PC-3 (cell line): ENCODE measurements around the gene SPRR1A. TPM values are rescaled to one million over a fixed set of nuclear protein-coding genes. Genes with fewer than 3 reads are reported as not detected.

ENCODE experiments used
- ATAC-seq: fragments of 200-7000 bp; cut with Tn5 transposase; 2 replicates; pipeline ENCODE4 v1.9.1; 2020; ENCODE audit warnings: mild to moderate bottlenecking, moderate library complexity
- BruUV-seq: library from RNA; stranded (reverse); fragments of 400-500 nt; replicated peaks from 2 replicates; lab custom pipeline; 2021; lab: Mats Ljungman, UMichigan
- CTCF ChIA-PET: fragments of 300-600 bp; sonication (Branson Sonifier 250); formaldehyde crosslinking; loops from one replicate; lab custom pipeline; 2022; ENCODE audit warnings: antibody characterized with exemption; lab: Charles Lee
- POLR2A ChIA-PET: fragments of 300-600 bp; sonication (Branson Sonifier 250); formaldehyde crosslinking; loops from one replicate; lab custom pipeline; 2022; ENCODE audit warnings: antibody characterized with exemption; ENCODE audit not compliant: unreplicated experiment; lab: Charles Lee
- DNase-seq: peaks from one replicate; pipeline ENCODE4 v3.0.0-alpha.2; 2015
- H2AFZ ChIP-seq: fragments of 300-600 bp; sonication (generic); 2 replicates; pipeline ENCODE4 v1.6.0; 2016; ENCODE audit warnings: antibody characterized with exemption, low read length
- H3F3A ChIP-seq: fragments of 300-600 bp; sonication (generic); one replicate; pipeline ENCODE4 v1.6.0; 2017; ENCODE audit warnings: antibody characterized with exemption, low read length, control low read depth, mild to moderate bottlenecking; ENCODE audit not compliant: unreplicated experiment
- H3K27ac ChIP-seq: fragments of 300-600 bp; sonication (generic); 2 replicates; pipeline ENCODE4 v1.5.1; 2016; ENCODE audit warnings: mild to moderate bottlenecking, low read length
- H3K27me3 ChIP-seq: fragments of 300-600 bp; sonication (generic); 2 replicates; pipeline ENCODE4 v1.6.1; 2016; ENCODE audit warnings: low read length, mixed read lengths
- H3K36me3 ChIP-seq: fragments of 300-600 bp; sonication (generic); 2 replicates; pipeline ENCODE4 v1.6.1; 2016; ENCODE audit warnings: low read depth, mixed run types, low read length, mixed read lengths
- H3K4me1 ChIP-seq: fragments of 300-600 bp; sonication (generic); 2 replicates; pipeline ENCODE4 v1.5.1; 2016; ENCODE audit warnings: low read length; ENCODE audit not compliant: insufficient read depth
- H3K4me2 ChIP-seq: fragments of 300-600 bp; sonication (generic); 2 replicates; pipeline ENCODE4 v1.6.0; 2016; ENCODE audit warnings: low read length
- H3K4me3 ChIP-seq: fragments of 300-600 bp; sonication (generic); 2 replicates; pipeline ENCODE4 v1.5.1; 2016; ENCODE audit warnings: mild to moderate bottlenecking, low read length, mixed read lengths
- H3K79me2 ChIP-seq: fragments of 300-600 bp; sonication (generic); 2 replicates; pipeline ENCODE4 v1.6.1; 2017; ENCODE audit warnings: low read length, mixed read lengths
- H3K9ac ChIP-seq: fragments of 300-600 bp; sonication (generic); 2 replicates; pipeline ENCODE4 v1.6.0; 2016; ENCODE audit warnings: mild to moderate bottlenecking, low read length
- H3K9me2 ChIP-seq: fragments of 300-600 bp; sonication (generic); replicated peaks from 2 replicates; pipeline ENCODE4 v1.6.1; 2016; ENCODE audit warnings: mixed run types, low read length, mixed read lengths
- H3K9me3 ChIP-seq: fragments of 300-600 bp; sonication (generic); 2 replicates; pipeline ENCODE4 v1.6.1; 2016; ENCODE audit warnings: low read length, mixed read lengths
- H4K20me1 ChIP-seq: fragments of 300-600 bp; sonication (generic); 2 replicates; pipeline ENCODE4 v1.6.1; 2016; ENCODE audit warnings: low read length, mixed read lengths
- EZH2 ChIP-seq: fragments of 300-600 bp; sonication (generic); IDR thresholded peaks from one replicate; pipeline ENCODE4 v1.6.1; 2017; ENCODE audit warnings: antibody characterized with exemption, mild to moderate bottlenecking, low read length; ENCODE audit not compliant: unreplicated experiment
- EZH2phosphoT487 ChIP-seq: fragments of 300-600 bp; sonication (generic); IDR thresholded peaks from 2 replicates; pipeline ENCODE4 v1.6.1; 2018; ENCODE audit warnings: mild to moderate bottlenecking, antibody characterized with exemption, low read length, borderline replicate concordance
- intact Hi-C: fragments of 100-400 bp; cut with micrococcal nuclease; formaldehyde crosslinking; loops from 2 replicates; pipeline ENCODE4 v1.9.0; 2023
- total RNA-seq: library from RNA; depleted of rRNA; stranded (reverse); fragments of >200 nt; gene quantifications from 2 replicates; pipeline ENCODE4 v1.2.3, GENCODE V29; 2014
- TF ChIP-seq, protein P1 (sequence below): fragments of 300-600 bp; sonication (generic); conservative IDR thresholded peaks from 2 replicates; pipeline ENCODE4 v1.5.1; 2017; ENCODE audit warnings: antibody characterized with exemption, low read depth, mild to moderate bottlenecking, low read length

Gene SPRR1A
- total RNA-seq, 1 experiment from 2014 or later, result not detected

DNA sequence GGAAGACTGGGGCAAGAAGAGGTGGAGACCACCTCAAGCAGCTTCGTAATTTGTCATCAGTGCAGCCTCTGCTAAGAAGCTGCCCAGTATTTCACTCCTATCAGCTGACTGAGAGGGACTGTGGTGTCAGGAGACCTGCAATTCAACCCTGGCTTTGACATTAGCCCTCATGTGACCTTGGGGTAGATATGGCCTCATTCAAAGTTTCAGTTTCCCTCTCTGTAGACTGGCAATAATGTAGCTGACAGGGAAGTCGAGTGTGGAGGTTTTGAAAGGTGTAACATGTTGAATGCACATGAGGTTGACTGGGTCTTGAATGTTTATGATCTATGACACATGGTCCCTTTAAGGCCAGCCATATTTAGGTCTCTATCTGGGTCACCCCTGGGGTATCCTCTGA lies 15.6 kb upstream of the SPRR1A start:
- H3K79me2 ChIP-seq, result no peaks in the 10 kb centered on the region
- ATAC-seq (no peak), DNase-seq (no peak)
- no peaks in the 10 kb centered on the region for H4K20me1 ChIP-seq
- H3K9me3 ChIP-seq, result peaks cover 4% of the 10 kb centered on the region; the same call in 1 of the 2 replicates
- H3K9me2 ChIP-seq, result no peaks in the 10 kb centered on the region
- no peak overlapping the region for H3K4me3 ChIP-seq
- BruUV-seq, result no TSS peak
- H3K27ac ChIP-seq, result no peak overlapping the region
- H3K27me3 ChIP-seq, result peaks cover 36% of the 10 kb centered on the region
- intact Hi-C loops, result no loop called here
- ChIA-PET CTCF (no interaction called here), POLR2A (no interaction called here)
- TF ChIP-seq, protein P1, sequence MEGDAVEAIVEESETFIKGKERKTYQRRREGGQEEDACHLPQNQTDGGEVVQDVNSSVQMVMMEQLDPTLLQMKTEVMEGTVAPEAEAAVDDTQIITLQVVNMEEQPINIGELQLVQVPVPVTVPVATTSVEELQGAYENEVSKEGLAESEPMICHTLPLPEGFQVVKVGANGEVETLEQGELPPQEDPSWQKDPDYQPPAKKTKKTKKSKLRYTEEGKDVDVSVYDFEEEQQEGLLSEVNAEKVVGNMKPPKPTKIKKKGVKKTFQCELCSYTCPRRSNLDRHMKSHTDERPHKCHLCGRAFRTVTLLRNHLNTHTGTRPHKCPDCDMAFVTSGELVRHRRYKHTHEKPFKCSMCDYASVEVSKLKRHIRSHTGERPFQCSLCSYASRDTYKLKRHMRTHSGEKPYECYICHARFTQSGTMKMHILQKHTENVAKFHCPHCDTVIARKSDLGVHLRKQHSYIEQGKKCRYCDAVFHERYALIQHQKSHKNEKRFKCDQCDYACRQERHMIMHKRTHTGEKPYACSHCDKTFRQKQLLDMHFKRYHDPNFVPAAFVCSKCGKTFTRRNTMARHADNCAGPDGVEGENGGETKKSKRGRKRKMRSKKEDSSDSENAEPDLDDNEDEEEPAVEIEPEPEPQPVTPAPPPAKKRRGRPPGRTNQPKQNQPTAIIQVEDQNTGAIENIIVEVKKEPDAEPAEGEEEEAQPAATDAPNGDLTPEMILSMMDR, result no peak
- TF ChIP-seq EZH2, result no peak
- no peak for TF ChIP-seq EZH2phosphoT487
- H2AFZ ChIP-seq, result no peak overlapping the region
- no peaks in the 10 kb centered on the region for H3K36me3 ChIP-seq
- no peaks in the 10 kb centered on the region for H3F3A ChIP-seq
- peaks cover 9% of the 10 kb centered on the region; the same call in 1 of the 2 replicates for H3K4me1 ChIP-seq
- H3K4me2 ChIP-seq, result no peak overlapping the region
- H3K9ac ChIP-seq, result no peak overlapping the region

DNA sequence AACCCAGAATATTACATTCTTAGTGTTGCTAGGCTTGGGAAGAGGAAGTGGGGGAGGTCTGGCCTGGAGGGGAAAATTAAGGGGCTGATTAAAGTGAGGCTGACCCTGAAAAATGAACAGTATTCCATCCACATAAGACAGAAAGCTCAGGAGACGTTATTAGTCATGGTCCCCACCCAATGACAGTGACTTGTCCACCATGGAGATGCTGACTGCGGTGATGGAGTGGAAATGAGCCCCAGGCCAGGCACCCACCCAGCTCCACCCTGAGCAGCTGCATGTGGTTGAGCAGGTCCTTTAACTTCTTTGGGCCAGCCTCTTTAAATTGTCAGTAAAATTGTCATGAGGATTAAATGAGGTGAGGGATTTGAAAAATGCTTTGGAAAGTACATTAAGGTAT lies 14.8 kb upstream of the SPRR1A start:
- H3K4me2 ChIP-seq, result no peak overlapping the region
- no peaks in the 10 kb centered on the region for H3F3A ChIP-seq
- BruUV-seq, result no TSS peak
- intact Hi-C loops, result no loop called here
- no peak overlapping the region for H2AFZ ChIP-seq
- no peak overlapping the region for H3K9ac ChIP-seq
- no peak for ATAC-seq
- H3K36me3 ChIP-seq, result no peaks in the 10 kb centered on the region
- H3K4me1 ChIP-seq, result peaks cover 9% of the 10 kb centered on the region; the same call in 1 of the 2 replicates
- peaks cover 4% of the 10 kb centered on the region; the same call in 1 of the 2 replicates for H3K9me3 ChIP-seq
- CTCF ChIA-PET, result no interaction called here
- H3K79me2 ChIP-seq, result no peaks in the 10 kb centered on the region
- no peak overlapping the region for H3K27ac ChIP-seq
- peaks cover 40% of the 10 kb centered on the region for H3K27me3 ChIP-seq
- no peaks in the 10 kb centered on the region for H4K20me1 ChIP-seq
- no peaks in the 10 kb centered on the region for H3K9me2 ChIP-seq
- POLR2A ChIA-PET, result no interaction called here
- no peak overlapping the region for H3K4me3 ChIP-seq
- DNase-seq, result no peak
- TF ChIP-seq EZH2phosphoT487 (no peak), EZH2 (no peak)
- TF ChIP-seq, protein P1, result no peak

DNA sequence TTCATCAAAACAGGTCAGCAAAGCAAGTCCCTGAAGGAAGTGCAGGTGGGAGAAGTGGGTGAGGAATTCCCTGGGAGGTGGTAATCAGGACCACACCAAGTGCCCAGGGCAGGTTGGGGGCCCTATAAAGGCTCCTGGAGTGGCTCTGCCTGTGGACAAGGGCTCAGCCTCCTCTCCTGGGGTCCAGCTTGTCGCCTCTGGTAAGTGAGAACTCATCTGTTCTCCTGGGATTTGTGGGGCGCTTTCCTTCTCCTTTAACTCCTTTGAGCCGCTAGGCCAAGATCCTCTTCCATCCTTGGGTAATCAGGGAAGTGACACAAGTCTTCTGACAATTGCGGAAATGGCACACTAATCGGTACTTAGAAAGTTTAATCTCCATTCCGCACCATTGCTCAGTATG lies 13.4 kb upstream of the SPRR1A start, which contains the start of gene SPRR4:
TSS of gene SPRR4 (plus strand) at position 154 of the 400 bp plus-strand sequence. CDS start 1,243 bp downstream, outside the sequence.
- H3K27me3 ChIP-seq, result peaks cover 42% of the 10 kb centered on the region
- H3K9ac ChIP-seq, result no peak within 1 kb of the TSS
- TF ChIP-seq EZH2, result no peak
- ChIA-PET POLR2A (no interaction called here), CTCF (no interaction called here)
- H3F3A ChIP-seq, result no peaks in the 10 kb centered on the region
- no peaks in the 10 kb centered on the region for H3K79me2 ChIP-seq
- ATAC-seq (no peak), DNase-seq (no peak)
- H3K36me3 ChIP-seq, result no peaks in the 10 kb centered on the region
- no TSS peak for BruUV-seq
- intact Hi-C loops, result no loop called here
- H3K9me2 ChIP-seq, result no peaks in the 10 kb centered on the region
- H3K4me1 ChIP-seq, result peaks cover 9% of the 10 kb centered on the region; the same call in 1 of the 2 replicates
- H3K27ac ChIP-seq, result no peak within 1 kb of the TSS
- H4K20me1 ChIP-seq, result no peaks in the 10 kb centered on the region
- H2AFZ ChIP-seq, result no peak within 1 kb of the TSS
- H3K4me3 ChIP-seq, result no peak within 1 kb of the TSS
- H3K9me3 ChIP-seq, result peaks cover 4% of the 10 kb centered on the region; the same call in 1 of the 2 replicates
- no peak within 1 kb of the TSS for H3K4me2 ChIP-seq
